ENCODE measurements around the gene PNRC2. TPM values are rescaled to one million over a fixed set of nuclear protein-coding genes. Genes with fewer than 3 reads are reported as not detected.
"Not testable (repeated sequence)": the region's sequence is repeated elsewhere in the genome, so short reads cannot be mapped to it uniquely, and the experiment has no call there.

The PNRC2 gene
- total RNA-seq, 4 donors from 2014 or later: 77.9 to 157 (median 104) TPM

DNA sequence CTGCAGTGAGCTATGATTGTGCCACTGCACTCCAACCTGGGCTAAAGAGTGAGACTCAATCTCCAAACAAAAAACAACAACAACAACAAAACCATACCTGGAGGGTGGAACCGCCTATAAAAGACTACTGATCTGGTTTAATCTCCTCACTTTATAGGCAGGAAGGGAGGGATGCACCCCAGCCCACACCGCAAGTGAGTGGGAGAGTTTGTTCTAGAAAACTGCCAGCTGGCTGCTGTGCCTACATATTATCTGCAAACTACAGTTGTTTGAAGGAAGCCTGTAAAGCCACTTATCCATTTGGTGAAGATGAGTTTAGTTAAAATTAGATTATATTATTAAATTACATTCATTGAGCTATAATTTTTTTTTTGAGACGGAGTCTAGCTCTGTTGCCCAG, 29.6 kb downstream of the PNRC2 start:
- H3K4me1 ChIP-seq: peaks cover 0 to 6% (median 0%) of the 10 kb centered on the region in 4 donors

DNA sequence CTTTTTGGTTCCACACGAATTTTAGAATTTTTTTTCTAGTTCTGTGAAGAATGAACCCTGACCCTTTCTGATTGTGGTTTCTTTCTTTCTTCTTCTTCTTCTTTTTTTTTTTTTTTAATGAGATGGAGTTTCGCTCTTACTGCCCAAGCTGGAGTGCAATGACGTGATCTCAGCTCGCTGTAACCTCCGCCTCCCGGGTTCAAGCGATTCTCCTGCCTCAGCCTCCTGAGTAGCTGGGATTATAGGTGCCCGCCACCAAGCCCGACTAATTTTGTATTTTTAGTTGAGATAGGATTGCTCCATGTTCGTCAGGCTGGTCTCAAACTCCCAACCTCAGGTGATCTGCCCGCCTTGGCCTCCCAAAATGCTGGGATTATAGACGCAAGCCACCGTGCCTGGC, 32.4 kb downstream of the PNRC2 start:
- H3K27me3 ChIP-seq, H3K9me3 ChIP-seq, H3K36me3 ChIP-seq, DNase-seq, H3K4me3 ChIP-seq, H3K27ac ChIP-seq, H3K4me1 ChIP-seq: not testable (repeated sequence)

More for the DNA sequence above, 29.6 kb downstream of the PNRC2 start:
- H3K9me3 ChIP-seq: no peaks in the 10 kb centered on the region
- H3K27me3 ChIP-seq: no peaks in the 10 kb centered on the region
- no peak overlapping the region for H3K27ac ChIP-seq
- H3K4me3 ChIP-seq: no peak overlapping the region
- no peaks in the 10 kb centered on the region for H3K36me3 ChIP-seq
- no peak for DNase-seq
- TF ChIP-seq POLR2A (IDR thresholded peaks at IDR 0.05): no peak
- TF ChIP-seq, protein P1, sequence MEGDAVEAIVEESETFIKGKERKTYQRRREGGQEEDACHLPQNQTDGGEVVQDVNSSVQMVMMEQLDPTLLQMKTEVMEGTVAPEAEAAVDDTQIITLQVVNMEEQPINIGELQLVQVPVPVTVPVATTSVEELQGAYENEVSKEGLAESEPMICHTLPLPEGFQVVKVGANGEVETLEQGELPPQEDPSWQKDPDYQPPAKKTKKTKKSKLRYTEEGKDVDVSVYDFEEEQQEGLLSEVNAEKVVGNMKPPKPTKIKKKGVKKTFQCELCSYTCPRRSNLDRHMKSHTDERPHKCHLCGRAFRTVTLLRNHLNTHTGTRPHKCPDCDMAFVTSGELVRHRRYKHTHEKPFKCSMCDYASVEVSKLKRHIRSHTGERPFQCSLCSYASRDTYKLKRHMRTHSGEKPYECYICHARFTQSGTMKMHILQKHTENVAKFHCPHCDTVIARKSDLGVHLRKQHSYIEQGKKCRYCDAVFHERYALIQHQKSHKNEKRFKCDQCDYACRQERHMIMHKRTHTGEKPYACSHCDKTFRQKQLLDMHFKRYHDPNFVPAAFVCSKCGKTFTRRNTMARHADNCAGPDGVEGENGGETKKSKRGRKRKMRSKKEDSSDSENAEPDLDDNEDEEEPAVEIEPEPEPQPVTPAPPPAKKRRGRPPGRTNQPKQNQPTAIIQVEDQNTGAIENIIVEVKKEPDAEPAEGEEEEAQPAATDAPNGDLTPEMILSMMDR (IDR thresholded peaks at IDR 0.05): no peak

DNA sequence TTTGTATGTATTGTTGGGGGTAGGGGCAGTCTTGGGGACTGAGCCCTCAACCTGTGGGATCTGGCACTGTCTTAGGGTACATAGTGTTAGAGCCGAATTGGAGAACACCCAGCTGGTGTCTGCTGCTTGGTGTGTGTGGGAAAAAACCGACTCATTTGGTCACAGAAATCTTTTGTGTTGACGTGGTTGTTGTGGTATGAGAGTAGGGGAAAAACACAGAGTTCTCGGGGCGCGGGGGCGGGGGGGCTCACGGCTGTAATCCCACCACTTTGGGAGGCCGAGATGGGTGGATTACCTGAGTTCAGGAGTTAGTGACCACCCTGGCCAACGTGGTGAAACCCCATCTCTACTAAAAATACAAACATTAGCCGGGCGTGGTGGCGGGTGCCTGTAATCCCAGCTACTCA, 35.8 kb downstream of the PNRC2 start:
- Histone ChIP-seq H3K9me3 (no peaks in the 10 kb centered on the region), H3K4me3 (no peak overlapping the region), H3K27me3 (no peaks in the 10 kb centered on the region), H3K27ac (no peak overlapping the region), H3K4me1 (no peaks in the 10 kb centered on the region), H3K36me3 (no peaks in the 10 kb centered on the region)
- no peak for DNase-seq
- TF ChIP-seq, protein P1 (IDR thresholded peaks at IDR 0.05): no peak
- no peak for TF ChIP-seq POLR2A (IDR thresholded peaks at IDR 0.05)

DNA sequence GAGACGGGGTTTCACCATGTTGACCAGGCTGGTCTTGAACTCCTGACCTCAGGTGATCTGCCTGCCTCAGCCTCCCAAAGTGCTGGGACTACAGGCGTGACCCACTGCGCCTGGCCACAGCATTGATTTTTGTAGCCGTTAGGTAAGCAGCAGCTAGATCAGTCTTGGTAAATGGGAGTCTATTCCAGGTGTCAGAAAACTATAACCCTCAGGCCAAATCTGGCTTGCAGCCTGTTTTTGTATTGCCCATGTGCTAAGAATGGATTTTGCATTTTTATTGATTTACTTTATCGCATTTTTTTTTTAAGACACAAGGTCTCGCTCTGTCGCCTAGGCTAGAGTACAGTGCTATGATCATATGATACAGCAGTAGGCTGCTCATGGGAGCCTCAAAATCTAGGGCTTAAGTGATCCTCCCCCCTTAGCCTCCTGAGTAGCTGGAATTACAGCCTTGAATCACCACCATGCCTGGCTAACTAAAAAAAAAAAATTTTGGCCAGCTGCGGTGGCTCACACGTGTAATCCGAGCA, 37.1 kb downstream of the PNRC2 start:
- TF ChIP-seq, protein P1 (IDR thresholded peaks at IDR 0.05): no peak
- TF ChIP-seq POLR2A (IDR thresholded peaks at IDR 0.05): no peak
- Histone ChIP-seq H3K27me3 (no peaks in the 10 kb centered on the region), H3K27ac (no peak overlapping the region), H3K4me1 (no peaks in the 10 kb centered on the region), H3K4me3 (no peak overlapping the region), H3K9me3 (no peaks in the 10 kb centered on the region), H3K36me3 (no peaks in the 10 kb centered on the region)
- no peak for DNase-seq

DNA sequence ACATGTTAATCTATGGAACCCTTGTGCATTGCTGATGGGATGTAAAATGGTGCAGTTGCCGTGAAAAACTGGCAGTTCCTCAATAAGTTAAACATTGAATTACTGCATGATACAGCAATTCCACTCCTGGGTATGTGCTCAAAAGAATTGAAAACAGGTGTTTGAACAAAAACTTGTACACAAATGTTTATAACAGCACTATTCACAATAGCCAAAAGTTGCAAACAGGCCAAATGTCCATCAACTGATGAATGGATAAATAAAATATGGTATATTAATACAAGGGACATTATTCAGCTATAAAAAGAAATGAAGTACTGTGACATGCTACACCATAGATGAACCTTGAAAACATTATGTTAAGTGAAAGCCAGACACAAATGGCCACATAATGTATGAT, 38.2 kb downstream of the PNRC2 start:
- Histone ChIP-seq H3K27me3 (no peaks in the 10 kb centered on the region), H3K4me1 (no peaks in the 10 kb centered on the region), H3K27ac (no peak overlapping the region), H3K9me3 (no peaks in the 10 kb centered on the region), H3K4me3 (no peak overlapping the region), H3K36me3 (no peaks in the 10 kb centered on the region)
- no peak for DNase-seq
- TF ChIP-seq, protein P1 (IDR thresholded peaks at IDR 0.05): no peak
- TF ChIP-seq POLR2A (IDR thresholded peaks at IDR 0.05): no peak

DNA sequence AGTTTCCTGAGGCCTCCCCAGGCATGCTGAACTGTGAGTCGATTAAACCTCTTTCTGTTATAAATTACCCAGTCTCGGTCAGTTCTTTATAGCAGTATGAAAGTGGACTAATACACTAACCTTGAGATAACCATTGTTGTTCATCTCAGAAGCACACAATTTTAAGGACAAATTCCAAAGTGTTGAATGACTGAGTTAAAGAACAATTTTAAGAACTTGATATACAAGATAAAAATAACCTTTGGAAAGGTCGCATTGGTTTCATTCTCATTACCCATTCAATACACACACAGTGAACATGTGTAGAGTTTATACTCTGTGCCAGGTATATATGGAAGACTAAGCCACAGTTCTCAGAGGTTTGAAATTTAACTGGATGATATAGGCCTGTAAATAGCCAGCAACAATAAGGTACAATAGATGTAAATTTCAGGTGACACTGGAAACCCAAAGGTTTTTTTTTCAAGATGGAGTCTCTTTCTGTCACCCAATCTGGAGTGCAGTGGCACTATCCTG, 39.6 kb downstream of the PNRC2 start:
- H3K9me3 ChIP-seq: no peaks in the 10 kb centered on the region
- H3K4me1 ChIP-seq: no peaks in the 10 kb centered on the region
- no peaks in the 10 kb centered on the region for H3K36me3 ChIP-seq
- H3K27me3 ChIP-seq: no peaks in the 10 kb centered on the region
- TF ChIP-seq, protein P1 (IDR thresholded peaks at IDR 0.05): no peak
- TF ChIP-seq POLR2A (IDR thresholded peaks at IDR 0.05): no peak
- no peak for DNase-seq
- no peak overlapping the region for H3K4me3 ChIP-seq
- no peak overlapping the region for H3K27ac ChIP-seq

All from Peyer's patch (tissue), 4 donors.